ENCODE measurements around the gene PRICKLE1.

The PRICKLE1 gene

DNA sequence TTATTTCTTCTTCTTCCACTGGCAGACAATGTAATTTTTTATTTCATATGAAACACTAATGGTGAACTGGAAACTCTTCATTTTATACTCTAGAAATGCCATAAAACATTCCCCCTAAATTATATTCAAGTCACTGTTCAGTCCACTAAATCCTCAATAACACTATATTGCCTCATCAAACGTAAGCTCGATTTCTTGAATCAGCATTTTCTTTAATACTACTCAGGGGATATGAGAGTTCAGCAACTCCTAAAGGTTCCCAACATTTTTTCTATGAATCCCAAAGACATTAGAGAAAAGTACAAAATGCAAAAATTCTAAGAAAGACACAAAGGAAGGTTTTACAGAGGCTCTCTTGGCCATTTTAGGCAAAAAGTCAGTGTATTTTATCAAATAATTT lies 59.3 kb downstream of the PRICKLE1 start:
- no peak for DNase-seq (ENCODE audit: low read depth in 1 of 2, low spot score in 1 of 2)
- TF ChIP-seq JUND (IDR thresholded peaks at IDR 0.05; ENCODE audit: low read depth), result no peak
- in situ Hi-C loops (cut with HindIII; ENCODE audit: low pct_unique_long_range_greater_than_20kb, low sequenced_read_pairs), result no loop called here

DNA sequence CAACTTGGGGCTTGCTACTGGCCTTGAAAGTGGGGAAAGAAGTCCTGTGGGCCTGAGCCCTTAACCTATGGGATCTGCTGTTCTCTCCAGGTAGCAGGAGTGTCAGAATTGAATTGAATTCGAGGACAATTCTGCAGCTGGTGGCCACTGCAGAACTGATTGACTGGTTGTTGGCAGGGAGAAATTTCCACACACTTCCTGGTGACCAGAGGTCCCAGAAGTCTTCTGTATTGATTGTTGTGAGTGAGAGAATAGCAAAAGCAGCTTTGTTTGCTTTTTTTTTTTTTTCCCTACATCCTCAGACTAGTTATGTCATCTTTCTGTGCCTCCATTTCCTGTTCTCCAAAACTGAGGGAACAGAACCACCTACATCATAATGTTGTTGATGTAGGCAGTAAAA lies 64.1 kb downstream of the PRICKLE1 start:
- TF ChIP-seq JUND (IDR thresholded peaks at IDR 0.05; ENCODE audit: low read depth), result no peak
- DNase-seq (ENCODE audit: low read depth in 1 of 2, low spot score in 1 of 2), result no peak
- in situ Hi-C loops (cut with HindIII; ENCODE audit: low pct_unique_long_range_greater_than_20kb, low sequenced_read_pairs), result no loop called here

DNA sequence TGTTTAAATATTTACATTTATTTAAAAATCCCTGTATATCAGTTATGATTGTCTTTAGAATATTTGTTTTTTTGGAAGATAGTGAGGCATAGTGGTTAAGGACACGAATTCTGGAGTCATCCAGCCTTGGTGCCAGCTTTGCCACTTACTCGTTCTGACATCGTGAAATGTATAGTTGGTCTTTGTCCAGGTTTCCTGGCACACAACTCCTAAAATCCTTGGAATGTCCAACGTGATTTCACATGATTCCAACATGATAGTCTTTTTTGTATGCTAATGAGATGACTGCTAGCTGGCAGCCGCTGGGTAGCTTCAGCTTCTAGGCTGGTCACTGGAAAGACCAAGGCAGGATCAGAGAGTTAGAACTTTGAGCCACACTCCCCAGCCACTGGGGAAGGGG lies 64.8 kb downstream of the PRICKLE1 start:
- no peak for DNase-seq (ENCODE audit: low read depth in 1 of 2, low spot score in 1 of 2)
- in situ Hi-C loops (cut with HindIII; ENCODE audit: low pct_unique_long_range_greater_than_20kb, low sequenced_read_pairs), result no loop called here
- no peak for TF ChIP-seq JUND (IDR thresholded peaks at IDR 0.05; ENCODE audit: low read depth)

DNA sequence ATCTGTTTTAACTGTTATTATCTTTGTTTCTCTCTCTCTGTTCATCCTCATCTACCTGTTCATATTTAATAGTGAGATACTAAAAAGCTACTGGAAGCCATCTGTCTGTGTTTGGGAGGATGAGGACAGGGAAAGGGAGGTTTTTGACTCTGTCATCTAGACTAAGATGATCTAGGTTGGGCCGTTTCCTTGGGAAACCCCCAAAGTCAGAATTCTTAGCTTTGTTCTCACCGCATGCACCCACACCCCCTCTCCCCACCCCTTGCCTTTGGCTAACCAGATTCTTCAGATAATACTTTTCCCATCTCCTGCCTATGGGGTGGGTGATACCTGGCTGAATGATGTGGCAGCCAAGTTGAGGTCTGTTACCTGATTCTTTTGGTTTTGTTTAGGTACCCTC lies 73.0 kb downstream of the PRICKLE1 start:
- no peak for DNase-seq (ENCODE audit: low read depth in 1 of 2, low spot score in 1 of 2)
- in situ Hi-C loops (cut with HindIII; ENCODE audit: low pct_unique_long_range_greater_than_20kb, low sequenced_read_pairs), result no loop called here
- TF ChIP-seq JUND (IDR thresholded peaks at IDR 0.05; ENCODE audit: low read depth), result no peak

DNA sequence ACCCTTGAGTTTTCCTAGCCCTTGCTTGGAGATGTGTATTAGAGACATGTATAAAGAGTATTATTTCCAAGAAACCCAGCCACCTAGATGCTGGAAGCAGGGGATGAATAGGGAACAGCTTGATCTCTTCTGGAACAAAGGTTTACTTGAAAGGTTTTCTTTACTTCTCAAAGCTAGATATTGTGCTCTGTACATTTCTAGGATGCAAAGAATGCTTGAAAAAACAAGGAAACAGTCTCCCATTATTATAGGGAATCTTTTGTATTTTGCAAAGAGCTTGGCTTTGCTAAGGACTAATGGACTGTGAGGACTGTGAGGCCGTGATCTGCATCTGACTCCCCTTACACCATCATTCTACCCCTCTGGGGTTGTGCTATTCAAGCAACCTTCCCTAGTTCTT lies 77.9 kb downstream of the PRICKLE1 start:
- no peak for TF ChIP-seq JUND (IDR thresholded peaks at IDR 0.05; ENCODE audit: low read depth)
- in situ Hi-C loops (cut with HindIII; ENCODE audit: low pct_unique_long_range_greater_than_20kb, low sequenced_read_pairs), result no loop called here
- DNase-seq (ENCODE audit: low read depth in 1 of 2, low spot score in 1 of 2), result no peak

DNA sequence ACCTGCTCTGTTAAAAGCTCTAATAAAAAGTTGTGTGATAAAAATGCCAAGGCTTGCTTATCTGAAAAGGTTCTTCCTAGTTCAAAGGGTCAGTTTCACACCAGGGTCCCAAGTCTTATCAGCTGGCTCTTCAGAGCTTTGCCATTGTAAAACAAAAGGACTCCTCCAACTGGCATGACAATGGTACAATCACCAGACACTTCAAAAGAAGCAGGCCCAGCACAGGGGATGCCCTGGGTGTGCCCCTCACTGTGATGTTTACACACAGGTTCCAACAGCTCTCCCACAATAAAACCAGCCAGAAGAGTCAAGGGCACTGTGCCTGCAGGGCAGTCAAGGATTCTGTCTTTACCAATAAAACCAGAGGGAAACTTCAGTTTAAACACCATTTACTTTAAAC lies 78.7 kb downstream of the PRICKLE1 start:
- no peak for DNase-seq (ENCODE audit: low read depth in 1 of 2, low spot score in 1 of 2)
- TF ChIP-seq JUND (IDR thresholded peaks at IDR 0.05; ENCODE audit: low read depth), result no peak
- in situ Hi-C loops (cut with HindIII; ENCODE audit: low pct_unique_long_range_greater_than_20kb, low sequenced_read_pairs), result no loop called here

DNA sequence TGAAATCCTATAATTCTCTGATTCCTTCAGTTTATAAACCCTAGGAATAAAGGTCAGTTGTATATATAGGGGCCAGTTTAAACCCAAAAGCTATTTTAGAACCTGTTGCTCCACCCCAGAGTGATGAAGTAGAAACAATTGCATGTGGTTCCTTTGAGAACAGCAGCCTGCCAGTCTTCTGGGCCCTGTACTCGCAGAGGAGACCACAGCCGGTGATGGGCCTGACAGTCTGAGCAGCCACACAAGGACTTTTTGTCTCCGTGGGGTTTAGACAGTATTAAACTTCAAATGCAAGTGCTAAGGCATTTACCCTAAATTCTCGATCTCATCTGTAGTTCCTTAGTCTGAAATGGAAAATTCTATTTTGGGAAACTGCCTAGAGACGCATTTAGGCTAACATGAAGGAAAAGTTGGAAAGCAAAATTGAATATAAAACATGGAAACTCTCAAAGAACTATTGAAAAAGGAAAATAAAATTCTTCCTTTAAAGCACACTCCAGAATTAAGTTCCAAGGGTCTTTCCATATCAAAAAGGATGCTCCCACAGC lies 80.6 kb downstream of the PRICKLE1 start:
- no peak for DNase-seq (ENCODE audit: low read depth in 1 of 2, low spot score in 1 of 2)
- in situ Hi-C loops (cut with HindIII; ENCODE audit: low pct_unique_long_range_greater_than_20kb, low sequenced_read_pairs), result no loop called here
- no peak for TF ChIP-seq JUND (IDR thresholded peaks at IDR 0.05; ENCODE audit: low read depth)

DNA sequence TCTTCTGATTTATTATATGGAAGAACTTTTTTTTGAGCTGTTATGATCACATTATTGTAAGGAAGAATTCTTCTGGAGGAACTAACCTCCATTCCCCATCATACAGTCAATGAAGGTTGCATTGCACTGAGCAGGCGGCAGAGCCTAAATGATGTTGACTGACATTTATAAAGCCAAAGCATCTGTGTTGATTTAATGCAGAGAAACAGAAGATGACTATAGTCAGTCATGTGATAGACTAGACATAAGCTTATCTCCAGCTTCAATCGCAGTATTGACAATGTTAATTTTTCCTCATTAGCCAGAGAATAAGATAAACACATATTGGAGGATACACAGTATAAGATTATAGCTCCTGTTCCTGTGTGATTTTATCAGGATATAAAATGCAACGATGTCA lies 82.0 kb downstream of the PRICKLE1 start:
- no peak for DNase-seq (ENCODE audit: low read depth in 1 of 2, low spot score in 1 of 2)
- TF ChIP-seq JUND (IDR thresholded peaks at IDR 0.05; ENCODE audit: low read depth), result no peak
- in situ Hi-C loops (cut with HindIII; ENCODE audit: low pct_unique_long_range_greater_than_20kb, low sequenced_read_pairs), result no loop called here

DNA sequence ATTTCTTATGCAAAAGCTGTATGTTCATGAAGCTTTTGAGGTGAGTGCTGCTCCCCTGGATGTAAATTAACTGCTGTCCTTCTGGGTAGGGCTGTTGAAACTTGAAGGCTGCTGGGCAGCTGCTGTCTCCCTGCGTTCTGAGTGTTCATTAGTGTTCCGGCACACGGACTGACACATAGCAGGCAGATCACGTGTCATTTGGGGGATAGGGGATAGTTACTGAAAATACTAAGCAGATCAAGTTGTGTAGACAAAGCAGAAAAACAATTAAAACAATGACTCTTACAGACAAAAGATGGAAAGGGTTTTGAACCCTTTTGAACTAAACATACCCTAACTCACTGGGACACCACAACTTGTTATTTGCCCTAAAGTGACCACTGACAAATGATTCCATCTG lies 82.5 kb downstream of the PRICKLE1 start:
- no peak for TF ChIP-seq JUND (IDR thresholded peaks at IDR 0.05; ENCODE audit: low read depth)
- no peak for DNase-seq (ENCODE audit: low read depth in 1 of 2, low spot score in 1 of 2)

DNA sequence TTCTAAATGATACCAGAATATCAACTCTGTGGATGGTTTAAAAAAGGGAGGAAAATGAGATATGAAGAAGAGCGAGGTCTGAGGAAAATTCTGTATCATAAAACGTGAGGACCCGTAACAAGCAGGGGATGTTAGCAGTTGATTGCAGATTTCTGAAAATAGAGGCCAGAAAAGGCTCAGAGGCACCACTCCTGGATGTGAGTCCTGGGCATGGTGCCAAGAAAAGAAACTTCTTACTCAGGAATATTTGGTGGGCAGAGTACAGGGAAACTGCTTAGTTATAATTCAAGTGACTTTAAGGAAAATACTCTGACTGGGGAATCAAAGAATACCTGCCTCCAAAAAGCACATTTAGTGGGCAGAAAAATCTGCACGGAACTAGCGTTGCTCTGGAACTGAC lies 85.5 kb downstream of the PRICKLE1 start:
- no peak for TF ChIP-seq JUND (IDR thresholded peaks at IDR 0.05; ENCODE audit: low read depth)
- peak in 1 of 2 experiments; percentile 11 for DNase-seq (ENCODE audit: low read depth in 1 of 2, low spot score in 1 of 2)
- in situ Hi-C loops (cut with HindIII; ENCODE audit: low pct_unique_long_range_greater_than_20kb, low sequenced_read_pairs), result no loop called here

More for the DNA sequence above, 82.5 kb downstream of the PRICKLE1 start:
- in situ Hi-C loops (cut with HindIII; ENCODE audit: low pct_unique_long_range_greater_than_20kb, low sequenced_read_pairs), result no loop called here

DNA sequence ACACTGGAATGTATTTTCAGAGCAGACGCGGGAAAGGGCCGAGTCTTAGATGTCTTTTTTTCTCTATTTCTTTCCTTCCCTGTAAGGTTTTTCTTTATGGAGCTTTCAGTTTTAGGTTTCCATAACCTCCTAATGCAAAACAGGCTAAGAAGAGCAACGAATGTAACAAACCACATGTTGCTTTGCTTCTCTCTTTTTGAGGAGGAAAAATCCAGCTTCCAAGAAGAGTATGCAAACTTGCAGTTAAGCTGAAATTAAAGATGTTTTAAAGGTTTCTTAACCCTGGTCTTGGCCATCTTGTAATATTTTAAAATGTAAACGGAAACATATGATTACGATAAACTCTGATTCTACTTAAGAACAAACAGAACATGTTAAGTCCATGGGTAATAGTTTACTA lies 86.9 kb downstream of the PRICKLE1 start:
- no peak for TF ChIP-seq JUND (IDR thresholded peaks at IDR 0.05; ENCODE audit: low read depth)
- DNase-seq (ENCODE audit: low read depth in 1 of 2, low spot score in 1 of 2), result no peak
- in situ Hi-C loops (cut with HindIII; ENCODE audit: low pct_unique_long_range_greater_than_20kb, low sequenced_read_pairs), result no loop called here

DNA sequence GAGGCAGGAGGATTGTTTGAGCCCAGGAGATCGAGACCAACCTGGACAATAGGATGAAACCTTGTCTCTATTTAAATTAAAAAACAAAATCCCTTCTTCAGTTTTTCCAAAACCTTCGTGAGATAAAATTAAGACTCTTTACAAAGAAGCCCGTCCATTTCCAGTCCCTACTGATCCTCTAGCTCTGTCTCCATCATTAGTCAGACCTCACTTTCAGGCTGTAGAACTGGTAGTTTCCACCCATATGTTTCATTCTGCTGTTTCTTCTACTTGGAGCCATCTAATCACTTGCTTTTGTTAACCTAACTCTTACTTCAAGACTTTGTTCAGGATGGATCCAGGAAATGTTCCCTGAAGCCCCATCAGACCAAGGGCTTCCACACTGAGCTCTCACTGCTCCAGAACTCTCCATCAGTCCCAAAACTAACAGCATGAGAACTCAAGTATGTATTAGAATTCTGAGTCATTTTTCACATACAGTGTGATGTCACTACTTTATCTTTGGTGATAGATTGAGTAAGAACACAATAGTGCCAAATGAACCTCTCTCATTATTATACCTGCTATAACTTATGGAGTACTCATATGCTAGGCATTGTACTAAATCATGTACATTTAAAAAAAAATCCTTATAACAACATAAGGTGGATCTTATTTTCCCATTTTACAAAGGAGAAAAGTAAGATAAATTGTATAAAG lies 90.8 kb downstream of the PRICKLE1 start:
- in situ Hi-C loops (cut with HindIII; ENCODE audit: low pct_unique_long_range_greater_than_20kb, low sequenced_read_pairs), result no loop called here
- TF ChIP-seq JUND (IDR thresholded peaks at IDR 0.05; ENCODE audit: low read depth), result no peak
- DNase-seq (ENCODE audit: low read depth in 1 of 2, low spot score in 1 of 2), result no peak

DNA sequence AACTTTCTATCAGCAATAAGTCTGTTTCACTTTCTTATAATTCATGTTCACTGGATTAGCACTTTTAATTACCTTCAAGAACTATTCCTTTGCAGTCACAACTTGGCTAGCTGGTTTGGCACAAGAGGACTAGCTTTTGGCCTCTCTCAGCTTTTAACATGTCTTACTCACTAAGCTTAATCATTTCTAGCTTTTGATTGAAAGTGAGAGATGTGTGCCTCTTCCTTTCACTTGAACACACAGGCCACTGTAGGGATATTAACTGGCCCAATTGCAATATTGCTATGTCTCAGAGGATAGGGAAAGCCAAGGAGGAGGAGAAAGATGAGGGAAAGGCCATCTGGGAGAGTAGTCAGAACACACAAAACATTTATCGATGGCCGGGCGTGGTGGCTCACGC lies 92.7 kb downstream of the PRICKLE1 start:
- no peak for TF ChIP-seq JUND (IDR thresholded peaks at IDR 0.05; ENCODE audit: low read depth)
- in situ Hi-C loops (cut with HindIII; ENCODE audit: low pct_unique_long_range_greater_than_20kb, low sequenced_read_pairs), result no loop called here
- no peak for DNase-seq (ENCODE audit: low read depth in 1 of 2, low spot score in 1 of 2)

DNA sequence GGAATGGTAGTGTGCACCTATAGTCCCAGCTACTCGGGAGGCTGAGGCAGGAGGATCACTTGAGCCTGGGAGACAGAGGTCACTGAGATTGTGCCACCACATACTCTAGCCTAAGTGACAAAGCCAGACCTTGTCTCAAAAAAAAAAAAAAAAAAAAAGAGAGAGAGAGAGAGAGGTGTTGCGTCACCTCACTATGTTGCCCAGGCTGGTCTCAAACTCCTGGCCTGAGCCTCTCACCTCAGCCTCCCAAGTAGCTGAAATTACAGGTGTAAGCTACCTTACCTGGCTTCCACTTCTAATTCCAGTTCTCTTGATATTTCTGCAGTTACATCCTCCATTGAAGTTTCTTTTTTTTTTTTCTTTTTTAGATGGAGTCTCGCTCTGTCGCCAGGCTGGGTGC lies 94.3 kb downstream of the PRICKLE1 start:
- no peak for DNase-seq (ENCODE audit: low read depth in 1 of 2, low spot score in 1 of 2)
- TF ChIP-seq JUND (IDR thresholded peaks at IDR 0.05; ENCODE audit: low read depth), result no peak
- in situ Hi-C loops (cut with HindIII; ENCODE audit: low pct_unique_long_range_greater_than_20kb, low sequenced_read_pairs), result no loop called here

All from T47D (cell line).